Measurements from ENCODE around the gene CARHSP1. TPM values are rescaled to one million over a fixed set of nuclear protein-coding genes. Genes with fewer than 3 reads are reported as not detected.

Gene CARHSP1
- total and polyA plus RNA-seq, 9 of the 15 experiments (the other 6 are each of a cell fraction or from before 2014, with no cell fraction given): 5.8 to 114 (median 41.1) TPM

DNA sequence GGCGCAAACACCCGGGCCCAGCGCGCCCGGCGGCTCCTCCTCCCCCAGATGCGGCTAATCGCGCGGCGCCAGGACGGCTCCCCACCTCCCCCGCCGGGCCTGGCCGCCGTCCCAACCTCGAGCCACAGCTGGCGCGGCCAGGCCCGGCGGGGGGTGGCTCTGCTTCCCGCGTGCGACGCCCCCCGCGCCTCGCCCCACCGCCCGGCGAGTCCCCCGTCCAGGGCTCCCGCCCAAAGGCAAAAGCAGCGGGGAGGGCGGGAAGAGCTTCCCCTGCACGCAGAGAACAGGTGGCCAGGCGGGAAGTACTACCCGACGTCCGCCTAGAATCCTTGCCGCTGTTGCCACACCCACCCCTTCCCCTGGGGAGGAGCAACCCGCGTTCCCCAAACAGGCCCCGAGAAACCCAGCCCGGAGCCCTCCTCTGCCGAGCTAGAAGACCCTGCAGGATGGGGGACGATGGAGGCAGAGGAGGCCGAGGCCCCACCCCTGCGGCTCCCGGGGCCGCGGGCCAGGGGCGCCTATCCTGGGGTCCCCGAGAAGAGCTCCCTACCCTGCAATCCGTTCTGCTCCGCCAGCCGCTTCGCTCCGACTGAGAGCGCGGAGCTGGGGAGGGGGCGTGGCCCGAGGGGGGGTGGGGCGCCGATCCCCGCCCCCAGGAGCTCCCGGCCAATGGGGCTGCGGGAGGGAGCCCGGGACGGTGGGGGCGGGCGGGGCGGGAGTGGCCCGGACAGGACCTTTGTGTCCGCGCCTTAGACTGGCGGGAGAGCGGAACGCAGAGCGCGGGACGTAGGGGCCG lies at the start of gene CARHSP1 (continued):
- TF ChIP-seq, protein P1, sequence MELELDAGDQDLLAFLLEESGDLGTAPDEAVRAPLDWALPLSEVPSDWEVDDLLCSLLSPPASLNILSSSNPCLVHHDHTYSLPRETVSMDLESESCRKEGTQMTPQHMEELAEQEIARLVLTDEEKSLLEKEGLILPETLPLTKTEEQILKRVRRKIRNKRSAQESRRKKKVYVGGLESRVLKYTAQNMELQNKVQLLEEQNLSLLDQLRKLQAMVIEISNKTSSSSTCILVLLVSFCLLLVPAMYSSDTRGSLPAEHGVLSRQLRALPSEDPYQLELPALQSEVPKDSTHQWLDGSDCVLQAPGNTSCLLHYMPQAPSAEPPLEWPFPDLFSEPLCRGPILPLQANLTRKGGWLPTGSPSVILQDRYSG (tag; conservative IDR thresholded peaks at IDR 0.05; ENCODE audit: low read depth): no peak
- TF ChIP-seq CBFB (CRISPR knock-in tag; IDR thresholded peaks at IDR 0.05): no peak
- TF ChIP-seq KAT7 (CRISPR knock-in tag; IDR thresholded peaks at IDR 0.05; ENCODE audit: borderline replicate concordance): no peak
- TF ChIP-seq BMI1 (IDR thresholded peaks at IDR 0.05; ENCODE audit: low read length): no peak
- TF ChIP-seq, protein P2, sequence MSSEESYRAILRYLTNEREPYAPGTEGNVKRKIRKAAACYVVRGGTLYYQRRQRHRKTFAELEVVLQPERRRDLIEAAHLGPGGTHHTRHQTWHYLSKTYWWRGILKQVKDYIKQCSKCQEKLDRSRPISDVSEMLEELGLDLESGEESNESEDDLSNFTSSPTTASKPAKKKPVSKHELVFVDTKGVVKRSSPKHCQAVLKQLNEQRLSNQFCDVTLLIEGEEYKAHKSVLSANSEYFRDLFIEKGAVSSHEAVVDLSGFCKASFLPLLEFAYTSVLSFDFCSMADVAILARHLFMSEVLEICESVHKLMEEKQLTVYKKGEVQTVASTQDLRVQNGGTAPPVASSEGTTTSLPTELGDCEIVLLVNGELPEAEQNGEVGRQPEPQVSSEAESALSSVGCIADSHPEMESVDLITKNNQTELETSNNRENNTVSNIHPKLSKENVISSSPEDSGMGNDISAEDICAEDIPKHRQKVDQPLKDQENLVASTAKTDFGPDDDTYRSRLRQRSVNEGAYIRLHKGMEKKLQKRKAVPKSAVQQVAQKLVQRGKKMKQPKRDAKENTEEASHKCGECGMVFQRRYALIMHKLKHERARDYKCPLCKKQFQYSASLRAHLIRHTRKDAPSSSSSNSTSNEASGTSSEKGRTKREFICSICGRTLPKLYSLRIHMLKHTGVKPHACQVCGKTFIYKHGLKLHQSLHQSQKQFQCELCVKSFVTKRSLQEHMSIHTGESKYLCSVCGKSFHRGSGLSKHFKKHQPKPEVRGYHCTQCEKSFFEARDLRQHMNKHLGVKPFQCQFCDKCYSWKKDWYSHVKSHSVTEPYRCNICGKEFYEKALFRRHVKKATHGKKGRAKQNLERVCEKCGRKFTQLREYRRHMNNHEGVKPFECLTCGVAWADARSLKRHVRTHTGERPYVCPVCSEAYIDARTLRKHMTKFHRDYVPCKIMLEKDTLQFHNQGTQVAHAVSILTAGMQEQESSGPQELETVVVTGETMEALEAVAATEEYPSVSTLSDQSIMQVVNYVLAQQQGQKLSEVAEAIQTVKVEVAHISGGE (CRISPR knock-in tag; IDR thresholded peaks at IDR 0.05): peak in 1 of 3 experiments; percentile 76; a peak in 2 of 6 replicates
- TF ChIP-seq SMAD4 (CRISPR knock-in tag; conservative IDR thresholded peaks at IDR 0.05): peak; percentile 98
- TF ChIP-seq NCOA1 (IDR thresholded peaks at IDR 0.05; ENCODE audit: low read depth): no peak; the same call in 1 of the 2 replicates
- no peak for TF ChIP-seq NR4A1 (CRISPR knock-in tag; IDR thresholded peaks at IDR 0.05)
- TF ChIP-seq NR4A1 (tag; IDR thresholded peaks at IDR 0.05): no peak
- no peak for TF ChIP-seq BCL6 (CRISPR knock-in tag; IDR thresholded peaks at IDR 0.05)
- TF ChIP-seq, protein P3, sequence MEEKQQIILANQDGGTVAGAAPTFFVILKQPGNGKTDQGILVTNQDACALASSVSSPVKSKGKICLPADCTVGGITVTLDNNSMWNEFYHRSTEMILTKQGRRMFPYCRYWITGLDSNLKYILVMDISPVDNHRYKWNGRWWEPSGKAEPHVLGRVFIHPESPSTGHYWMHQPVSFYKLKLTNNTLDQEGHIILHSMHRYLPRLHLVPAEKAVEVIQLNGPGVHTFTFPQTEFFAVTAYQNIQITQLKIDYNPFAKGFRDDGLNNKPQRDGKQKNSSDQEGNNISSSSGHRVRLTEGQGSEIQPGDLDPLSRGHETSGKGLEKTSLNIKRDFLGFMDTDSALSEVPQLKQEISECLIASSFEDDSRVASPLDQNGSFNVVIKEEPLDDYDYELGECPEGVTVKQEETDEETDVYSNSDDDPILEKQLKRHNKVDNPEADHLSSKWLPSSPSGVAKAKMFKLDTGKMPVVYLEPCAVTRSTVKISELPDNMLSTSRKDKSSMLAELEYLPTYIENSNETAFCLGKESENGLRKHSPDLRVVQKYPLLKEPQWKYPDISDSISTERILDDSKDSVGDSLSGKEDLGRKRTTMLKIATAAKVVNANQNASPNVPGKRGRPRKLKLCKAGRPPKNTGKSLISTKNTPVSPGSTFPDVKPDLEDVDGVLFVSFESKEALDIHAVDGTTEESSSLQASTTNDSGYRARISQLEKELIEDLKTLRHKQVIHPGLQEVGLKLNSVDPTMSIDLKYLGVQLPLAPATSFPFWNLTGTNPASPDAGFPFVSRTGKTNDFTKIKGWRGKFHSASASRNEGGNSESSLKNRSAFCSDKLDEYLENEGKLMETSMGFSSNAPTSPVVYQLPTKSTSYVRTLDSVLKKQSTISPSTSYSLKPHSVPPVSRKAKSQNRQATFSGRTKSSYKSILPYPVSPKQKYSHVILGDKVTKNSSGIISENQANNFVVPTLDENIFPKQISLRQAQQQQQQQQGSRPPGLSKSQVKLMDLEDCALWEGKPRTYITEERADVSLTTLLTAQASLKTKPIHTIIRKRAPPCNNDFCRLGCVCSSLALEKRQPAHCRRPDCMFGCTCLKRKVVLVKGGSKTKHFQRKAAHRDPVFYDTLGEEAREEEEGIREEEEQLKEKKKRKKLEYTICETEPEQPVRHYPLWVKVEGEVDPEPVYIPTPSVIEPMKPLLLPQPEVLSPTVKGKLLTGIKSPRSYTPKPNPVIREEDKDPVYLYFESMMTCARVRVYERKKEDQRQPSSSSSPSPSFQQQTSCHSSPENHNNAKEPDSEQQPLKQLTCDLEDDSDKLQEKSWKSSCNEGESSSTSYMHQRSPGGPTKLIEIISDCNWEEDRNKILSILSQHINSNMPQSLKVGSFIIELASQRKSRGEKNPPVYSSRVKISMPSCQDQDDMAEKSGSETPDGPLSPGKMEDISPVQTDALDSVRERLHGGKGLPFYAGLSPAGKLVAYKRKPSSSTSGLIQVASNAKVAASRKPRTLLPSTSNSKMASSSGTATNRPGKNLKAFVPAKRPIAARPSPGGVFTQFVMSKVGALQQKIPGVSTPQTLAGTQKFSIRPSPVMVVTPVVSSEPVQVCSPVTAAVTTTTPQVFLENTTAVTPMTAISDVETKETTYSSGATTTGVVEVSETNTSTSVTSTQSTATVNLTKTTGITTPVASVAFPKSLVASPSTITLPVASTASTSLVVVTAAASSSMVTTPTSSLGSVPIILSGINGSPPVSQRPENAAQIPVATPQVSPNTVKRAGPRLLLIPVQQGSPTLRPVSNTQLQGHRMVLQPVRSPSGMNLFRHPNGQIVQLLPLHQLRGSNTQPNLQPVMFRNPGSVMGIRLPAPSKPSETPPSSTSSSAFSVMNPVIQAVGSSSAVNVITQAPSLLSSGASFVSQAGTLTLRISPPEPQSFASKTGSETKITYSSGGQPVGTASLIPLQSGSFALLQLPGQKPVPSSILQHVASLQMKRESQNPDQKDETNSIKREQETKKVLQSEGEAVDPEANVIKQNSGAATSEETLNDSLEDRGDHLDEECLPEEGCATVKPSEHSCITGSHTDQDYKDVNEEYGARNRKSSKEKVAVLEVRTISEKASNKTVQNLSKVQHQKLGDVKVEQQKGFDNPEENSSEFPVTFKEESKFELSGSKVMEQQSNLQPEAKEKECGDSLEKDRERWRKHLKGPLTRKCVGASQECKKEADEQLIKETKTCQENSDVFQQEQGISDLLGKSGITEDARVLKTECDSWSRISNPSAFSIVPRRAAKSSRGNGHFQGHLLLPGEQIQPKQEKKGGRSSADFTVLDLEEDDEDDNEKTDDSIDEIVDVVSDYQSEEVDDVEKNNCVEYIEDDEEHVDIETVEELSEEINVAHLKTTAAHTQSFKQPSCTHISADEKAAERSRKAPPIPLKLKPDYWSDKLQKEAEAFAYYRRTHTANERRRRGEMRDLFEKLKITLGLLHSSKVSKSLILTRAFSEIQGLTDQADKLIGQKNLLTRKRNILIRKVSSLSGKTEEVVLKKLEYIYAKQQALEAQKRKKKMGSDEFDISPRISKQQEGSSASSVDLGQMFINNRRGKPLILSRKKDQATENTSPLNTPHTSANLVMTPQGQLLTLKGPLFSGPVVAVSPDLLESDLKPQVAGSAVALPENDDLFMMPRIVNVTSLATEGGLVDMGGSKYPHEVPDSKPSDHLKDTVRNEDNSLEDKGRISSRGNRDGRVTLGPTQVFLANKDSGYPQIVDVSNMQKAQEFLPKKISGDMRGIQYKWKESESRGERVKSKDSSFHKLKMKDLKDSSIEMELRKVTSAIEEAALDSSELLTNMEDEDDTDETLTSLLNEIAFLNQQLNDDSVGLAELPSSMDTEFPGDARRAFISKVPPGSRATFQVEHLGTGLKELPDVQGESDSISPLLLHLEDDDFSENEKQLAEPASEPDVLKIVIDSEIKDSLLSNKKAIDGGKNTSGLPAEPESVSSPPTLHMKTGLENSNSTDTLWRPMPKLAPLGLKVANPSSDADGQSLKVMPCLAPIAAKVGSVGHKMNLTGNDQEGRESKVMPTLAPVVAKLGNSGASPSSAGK (IDR thresholded peaks at IDR 0.05): peak; percentile 85

All from K562 (cell line).